SU-DHL-6 (cell line): ENCODE data around the gene ZBTB17.
A peak's percentile ranks its signal among the peaks of the same experiment; 100 is the strongest.

Experiments used
- H2AFZ ChIP-seq: fragments of 200-600 bp; sonication (generic); 2 replicates; pipeline ENCODE4 v1.6.1; 2014; ENCODE audit warnings: low read depth, mild to moderate bottlenecking, moderate library complexity, mixed read lengths, antibody characterized with exemption, low read length; ENCODE audit not compliant: severe bottlenecking
- H3F3A ChIP-seq: fragments of 200-600 bp; shearing (Covaris generic); 2 replicates; pipeline ENCODE4 v1.6.0; 2016; ENCODE audit warnings: antibody characterized with exemption, mild to moderate bottlenecking; ENCODE audit not compliant: insufficient read depth
- H3K27ac ChIP-seq: fragments of 200-600 bp; sonication (generic); 2 replicates; pipeline ENCODE4 v1.5.1; 2016; ENCODE audit warnings: low read depth, mild to moderate bottlenecking, low read length, moderate library complexity, mixed read lengths
- H3K27me3 ChIP-seq: fragments of 200-600 bp; sonication (generic), shearing (Covaris generic); 2 replicates; pipeline ENCODE4 v1.6.0; 2014; ENCODE audit warnings: mild to moderate bottlenecking, low read length
- H3K36me3 ChIP-seq: fragments of 200-600 bp; sonication (generic); 2 replicates; pipeline ENCODE4 v1.6.1; 2014; ENCODE audit warnings: mild to moderate bottlenecking, low read length, mixed read lengths
- H3K4me2 ChIP-seq: fragments of 300-600, 200-600 bp; shearing (Covaris generic), sonication (generic); 2 replicates; pipeline ENCODE4 v1.6.0; 2014; ENCODE audit warnings: low read length, low read depth, mild to moderate bottlenecking; ENCODE audit not compliant: poor library complexity, severe bottlenecking
- H3K4me3 ChIP-seq: fragments of 200-600 bp; sonication (generic); 2 replicates; pipeline ENCODE4 v1.5.1; 2014; ENCODE audit warnings: antibody characterized with exemption, low read length, mild to moderate bottlenecking, mixed read lengths; ENCODE audit not compliant: insufficient read depth, poor library complexity, severe bottlenecking
- H3K79me2 ChIP-seq: fragments of 200-600 bp; sonication (generic); 2 replicates; pipeline ENCODE4 v1.6.1; 2014; ENCODE audit warnings: mild to moderate bottlenecking, low read length, moderate library complexity; ENCODE audit not compliant: insufficient read depth
- H3K9ac ChIP-seq: fragments of 200-600 bp; sonication (generic); 2 replicates; pipeline ENCODE4 v1.7.0; 2014; ENCODE audit warnings: mild to moderate bottlenecking, low read length
- H3K9me2 ChIP-seq: fragments of 200-600 bp; sonication (generic); replicated peaks from 2 replicates; pipeline ENCODE4 v1.6.1; 2014; ENCODE audit warnings: low read length; ENCODE audit not compliant: insufficient read depth
- H3K9me3 ChIP-seq: fragments of 200-600 bp; sonication (generic); 2 replicates; pipeline ENCODE4 v1.6.1; 2014; ENCODE audit warnings: low read length, mixed read lengths; ENCODE audit not compliant: insufficient read depth
- H4K20me1 ChIP-seq: fragments of 200-600 bp; sonication (generic); 2 replicates; pipeline ENCODE4 v1.6.1; 2014; ENCODE audit warnings: low read depth, mild to moderate bottlenecking, antibody characterized with exemption, low read length, moderate library complexity, mixed read lengths
- EZH2phosphoT487 ChIP-seq: fragments of 200-600 bp; sonication (generic), shearing (Covaris generic); conservative IDR thresholded peaks from 2 replicates; pipeline ENCODE4 v1.6.1; 2018; ENCODE audit warnings: mild to moderate bottlenecking, antibody characterized with exemption, low read length, moderate library complexity, mixed read lengths
- TF ChIP-seq, protein P1 (sequence below): fragments of 200-600 bp; sonication (generic); IDR thresholded peaks from one replicate; pipeline ENCODE4 v1.5.1; 2017; ENCODE audit warnings: antibody characterized with exemption, mild to moderate bottlenecking, low read length, moderate library complexity; ENCODE audit not compliant: insufficient read depth, poor library complexity, severe bottlenecking

ZBTB17 gene

DNA sequence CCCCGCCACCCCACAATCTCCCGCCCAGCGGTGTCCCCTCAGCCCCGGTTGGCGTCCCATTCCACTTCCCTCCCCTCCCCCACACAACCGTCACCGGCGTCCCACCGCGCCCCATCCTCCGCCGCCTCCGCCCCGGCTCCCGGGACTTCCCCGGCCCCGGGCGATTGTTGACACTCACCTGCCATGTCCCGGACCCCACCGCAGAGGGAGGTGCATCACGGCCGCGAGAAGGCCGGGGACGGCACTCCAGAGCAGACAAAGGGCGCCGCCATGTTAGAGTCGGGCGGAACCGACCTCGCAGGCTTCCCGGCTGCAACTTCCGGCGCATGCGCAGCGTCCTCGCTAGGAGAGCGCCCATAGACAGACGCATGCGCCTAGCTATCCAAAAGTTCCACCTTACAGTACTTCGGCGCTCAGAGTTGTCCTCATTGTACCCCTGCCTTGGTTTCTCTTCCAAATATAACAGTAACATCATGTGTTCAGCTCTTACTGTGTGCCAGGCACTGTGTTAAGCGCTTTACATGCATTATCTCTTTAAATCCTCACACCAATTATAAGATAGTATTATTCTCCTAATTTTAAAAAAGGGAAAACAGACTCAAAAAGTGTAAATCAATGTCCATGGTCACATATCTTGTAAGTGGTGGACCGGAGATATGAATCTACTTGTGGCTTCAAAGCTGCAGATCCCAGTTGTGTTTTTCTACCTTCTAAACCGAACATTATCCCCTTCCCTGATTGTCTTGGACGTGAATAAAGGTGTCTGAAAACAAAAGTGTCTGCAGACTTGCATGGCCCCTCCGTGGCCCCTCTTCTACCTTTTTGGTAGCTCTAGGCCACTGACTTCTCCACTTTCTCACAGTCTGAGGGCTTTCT lies at the start of gene ZBTB17:
Gene ZBTB17, minus strand, starts transcription at position 297 of the 876 bp plus-strand sequence. CDS start 27,606 bp downstream, outside the sequence.
- Histone ChIP-seq H3K79me2 (peaks cover 40% of the 10 kb centered on the region), H3K27ac (peak within 1 kb of the TSS; percentile 67), H4K20me1 (no peaks in the 10 kb centered on the region), H3K9ac (peak within 1 kb of the TSS; percentile 71), H3K9me2 (no peaks in the 10 kb centered on the region), H3K27me3 (no peaks in the 10 kb centered on the region), H3K4me2 (peak within 1 kb of the TSS; percentile 89), H3K4me3 (peak within 1 kb of the TSS; percentile 88), H3K36me3 (peaks cover 16% of the 10 kb centered on the region), H3F3A (peaks cover 6% of the 10 kb centered on the region), H3K9me3 (no peaks in the 10 kb centered on the region), H2AFZ (peak within 1 kb of the TSS; percentile 79)
- TF ChIP-seq, protein P1, sequence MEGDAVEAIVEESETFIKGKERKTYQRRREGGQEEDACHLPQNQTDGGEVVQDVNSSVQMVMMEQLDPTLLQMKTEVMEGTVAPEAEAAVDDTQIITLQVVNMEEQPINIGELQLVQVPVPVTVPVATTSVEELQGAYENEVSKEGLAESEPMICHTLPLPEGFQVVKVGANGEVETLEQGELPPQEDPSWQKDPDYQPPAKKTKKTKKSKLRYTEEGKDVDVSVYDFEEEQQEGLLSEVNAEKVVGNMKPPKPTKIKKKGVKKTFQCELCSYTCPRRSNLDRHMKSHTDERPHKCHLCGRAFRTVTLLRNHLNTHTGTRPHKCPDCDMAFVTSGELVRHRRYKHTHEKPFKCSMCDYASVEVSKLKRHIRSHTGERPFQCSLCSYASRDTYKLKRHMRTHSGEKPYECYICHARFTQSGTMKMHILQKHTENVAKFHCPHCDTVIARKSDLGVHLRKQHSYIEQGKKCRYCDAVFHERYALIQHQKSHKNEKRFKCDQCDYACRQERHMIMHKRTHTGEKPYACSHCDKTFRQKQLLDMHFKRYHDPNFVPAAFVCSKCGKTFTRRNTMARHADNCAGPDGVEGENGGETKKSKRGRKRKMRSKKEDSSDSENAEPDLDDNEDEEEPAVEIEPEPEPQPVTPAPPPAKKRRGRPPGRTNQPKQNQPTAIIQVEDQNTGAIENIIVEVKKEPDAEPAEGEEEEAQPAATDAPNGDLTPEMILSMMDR = no peak
- no peak for TF ChIP-seq EZH2phosphoT487

DNA sequence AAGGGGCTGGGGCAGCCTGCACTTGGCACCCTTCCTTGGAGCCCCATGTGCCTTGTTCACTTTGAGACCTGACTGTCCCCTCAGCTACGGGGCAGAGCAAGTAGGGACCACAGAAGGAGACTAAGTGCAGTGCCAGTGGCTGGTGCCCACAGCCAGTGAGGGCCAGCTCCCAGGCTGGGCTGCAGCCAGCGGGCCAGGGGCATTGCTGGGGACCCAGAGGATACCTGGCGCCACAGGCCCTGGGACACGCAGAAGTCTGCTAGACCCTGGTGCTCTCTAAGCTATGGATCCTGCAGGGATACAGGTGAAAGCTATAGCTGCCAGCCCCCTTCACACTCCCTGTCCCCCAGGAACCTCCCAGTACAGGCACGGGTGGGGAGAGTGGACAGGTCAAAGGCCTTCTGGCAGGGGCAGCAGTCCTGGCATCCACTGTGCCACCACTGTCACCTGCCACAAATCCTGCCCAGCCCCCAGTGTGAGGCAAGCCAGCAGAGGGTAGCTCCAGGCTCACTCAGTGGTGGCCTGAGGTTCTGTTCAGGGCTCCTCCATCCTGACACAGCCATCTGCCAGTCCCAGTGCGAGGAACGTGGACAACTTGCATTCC lies 47.3 kb upstream of the ZBTB17 start:
- Histone ChIP-seq H3K4me2 (no peak overlapping the region), H3K9me2 (no peaks in the 10 kb centered on the region), H4K20me1 (no peaks in the 10 kb centered on the region), H3K9ac (no peak overlapping the region), H2AFZ (no peak overlapping the region), H3K27me3 (no peaks in the 10 kb centered on the region), H3K9me3 (no peaks in the 10 kb centered on the region), H3K36me3 (no peaks in the 10 kb centered on the region), H3K4me3 (no peak overlapping the region), H3K79me2 (no peaks in the 10 kb centered on the region), H3F3A (no peaks in the 10 kb centered on the region), H3K27ac (no peak overlapping the region)
- TF ChIP-seq, protein P1 = no peak
- no peak for TF ChIP-seq EZH2phosphoT487

DNA sequence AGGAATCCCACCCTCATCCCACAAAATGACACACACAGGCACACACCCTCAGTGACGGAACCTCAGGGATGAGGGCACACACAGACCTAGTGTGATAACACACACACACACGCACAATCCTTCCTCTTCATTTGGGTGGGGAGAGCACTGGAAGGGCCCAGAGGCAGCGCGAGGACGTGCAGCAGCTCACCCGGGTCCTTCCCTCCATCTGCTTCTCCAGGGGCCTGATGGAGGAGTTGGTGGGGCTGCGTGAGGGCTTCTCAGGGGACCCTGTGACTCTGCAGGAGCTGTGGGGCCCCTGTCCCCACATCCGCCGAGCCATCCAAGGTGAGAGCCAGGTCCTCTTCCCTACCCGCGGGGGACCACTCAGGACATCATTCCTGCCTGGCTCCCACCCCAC lies 46.5 kb upstream of the ZBTB17 start:
- Histone ChIP-seq H3K4me2 (no peak overlapping the region), H3K27me3 (no peaks in the 10 kb centered on the region), H3K27ac (no peak overlapping the region), H3F3A (no peaks in the 10 kb centered on the region), H3K36me3 (no peaks in the 10 kb centered on the region), H3K9ac (no peak overlapping the region), H3K9me3 (no peaks in the 10 kb centered on the region), H4K20me1 (no peaks in the 10 kb centered on the region), H3K9me2 (no peaks in the 10 kb centered on the region), H3K4me3 (no peak overlapping the region), H3K79me2 (no peaks in the 10 kb centered on the region), H2AFZ (no peak overlapping the region)
- TF ChIP-seq, protein P1 = no peak
